A673 (cell line): ENCODE measurements around the gene SRD5A1.

Source experiments
- CTCF ChIP-seq: fragments of 300-800, 200-600 bp; sonication (generic); conservative IDR thresholded peaks from 2 replicates; pipeline ENCODE4 v1.5.1; 2017; ENCODE audit warnings: low read depth, mild to moderate bottlenecking, antibody characterized with exemption, low read length, moderate library complexity, mixed read lengths
- EZH2 ChIP-seq: fragments of 200-600 bp; sonication (generic); IDR thresholded peaks from 2 replicates; pipeline ENCODE4 v1.6.1; 2017; ENCODE audit warnings: borderline replicate concordance, low read depth, mild to moderate bottlenecking, mixed read lengths, antibody characterized with exemption, low read length; ENCODE audit not compliant: poor library complexity, severe bottlenecking

- no peak for TF ChIP-seq CTCF
- TF ChIP-seq EZH2 = no peak
These were observed 42.7 kb upstream of the SRD5A1 start for GRCh38 chr5:6590581-6590980.
